Neuronal stem cell (in vitro differentiated cells): ENCODE results near the gene GNB4. TPM values are rescaled to one million over a fixed set of nuclear protein-coding genes. Genes with fewer than 3 reads are reported as not detected.

ENCODE experiments used
- DNase-seq: peaks from one replicate; pipeline ENCODE4 v3.0.0-alpha.2; 2013; ENCODE audit warnings: low spot score
- H2AFZ ChIP-seq: one replicate; pipeline ENCODE4 v1.6.1; 2013; ENCODE audit warnings: mild to moderate bottlenecking, low read length, inconsistent platforms
- H2AK5ac ChIP-seq: 2 replicates; pipeline ENCODE4 v1.6.1; 2013; ENCODE audit warnings: low read depth, mild to moderate bottlenecking, inconsistent platforms, low read length, moderate library complexity, mixed read lengths
- H2BK120ac ChIP-seq: 2 replicates; pipeline ENCODE4 v1.6.1; 2013; ENCODE audit warnings: low read depth, mild to moderate bottlenecking, inconsistent platforms, low read length, moderate library complexity, mixed read lengths
- H2BK12ac ChIP-seq: one replicate; pipeline ENCODE4 v1.6.1; 2013; ENCODE audit warnings: low read length, inconsistent platforms
- H2BK15ac ChIP-seq: 2 replicates; pipeline ENCODE4 v1.6.1; 2013; ENCODE audit warnings: mild to moderate bottlenecking, low read length, inconsistent platforms, mixed read lengths
- H2BK5ac ChIP-seq: one replicate; pipeline ENCODE4 v1.6.1; 2013; ENCODE audit warnings: inconsistent platforms, mild to moderate bottlenecking, low read length, moderate library complexity
- H3K14ac ChIP-seq: one replicate; pipeline ENCODE4 v1.6.1; 2013; ENCODE audit warnings: low read length, inconsistent platforms
- H3K18ac ChIP-seq: 2 replicates; pipeline ENCODE4 v1.6.1; 2013; ENCODE audit warnings: low read length, inconsistent platforms
- H3K23ac ChIP-seq: 2 replicates; pipeline ENCODE4 v1.6.1; 2013; ENCODE audit warnings: low read depth, mild to moderate bottlenecking, mixed read lengths, low read length, inconsistent platforms; ENCODE audit not compliant: poor library complexity
- H3K27ac ChIP-seq: replicated peaks from 3 replicates; pipeline ENCODE4 v1.5.1; 2013; ENCODE audit warnings: low read length, inconsistent platforms
- H3K27me3 ChIP-seq, 3 experiments: 2 replicates each; pipeline ENCODE4 v1.6.1; 2013; ENCODE audit warnings: low read length in 3 of 3, mild to moderate bottlenecking in 2 of 3, inconsistent platforms in 1 of 3, low read depth in 1 of 3, mixed read lengths in 1 of 3, moderate library complexity in 1 of 3; ENCODE audit not compliant: control insufficient read depth in 3 of 3, insufficient read depth in 3 of 3
- H3K36me3 ChIP-seq, 2 donors: replicated peaks in 1 of 2; 2 replicates each; pipeline ENCODE4 v1.6.1; 2013; ENCODE audit warnings: low read length in 2 of 2; ENCODE audit not compliant: control insufficient read depth in 2 of 2, insufficient read depth in 2 of 2
- H3K4ac ChIP-seq: 2 replicates; pipeline ENCODE4 v1.6.1; 2013; ENCODE audit warnings: inconsistent platforms, mild to moderate bottlenecking, low read length, moderate library complexity
- H3K4me1 ChIP-seq, 2 donors: 1 replicate in 1 of 2; 2 replicates in 1 of 2; pipeline ENCODE4 v1.6.1; 2013; ENCODE audit warnings: low read length in 2 of 2, low read depth in 1 of 2; ENCODE audit not compliant: control insufficient read depth in 2 of 2, insufficient read depth in 1 of 2
- H3K4me2 ChIP-seq: one replicate; pipeline ENCODE4 v1.6.1; 2013; ENCODE audit warnings: mild to moderate bottlenecking, low read length, inconsistent platforms; ENCODE audit not compliant: insufficient read depth, poor library complexity, severe bottlenecking
- H3K4me3 ChIP-seq, 2 donors: 2 replicates each; pipeline ENCODE4 v1.5.1; 2013; ENCODE audit warnings: low read length in 2 of 2, mild to moderate bottlenecking in 2 of 2, inconsistent platforms in 1 of 2, moderate library complexity in 1 of 2
- H3K79me1 ChIP-seq: one replicate; pipeline ENCODE4 v1.6.1; 2013; ENCODE audit warnings: low read depth, mild to moderate bottlenecking, inconsistent platforms, low read length, moderate library complexity
- H3K9ac ChIP-seq: one replicate; pipeline ENCODE4 v1.6.1; 2013; ENCODE audit warnings: mild to moderate bottlenecking, low read depth, low read length, inconsistent platforms; ENCODE audit not compliant: poor library complexity
- H3K9me3 ChIP-seq, 2 donors: replicated peaks in 1 of 2; 2 replicates each; pipeline versions ENCODE3 to v1.6.1; 2013; ENCODE audit warnings: low read length in 2 of 2, mild to moderate bottlenecking in 2 of 2, inconsistent platforms in 1 of 2, low read depth in 1 of 2, mixed read lengths in 1 of 2, moderate library complexity in 1 of 2; ENCODE audit not compliant: control insufficient read depth in 2 of 2, insufficient read depth in 1 of 2
- H4K8ac ChIP-seq: one replicate; pipeline ENCODE4 v1.6.1; 2013; ENCODE audit warnings: low read depth, mild to moderate bottlenecking, inconsistent platforms, low read length, moderate library complexity
- H4K91ac ChIP-seq: one replicate; pipeline ENCODE4 v1.6.1; 2013; ENCODE audit warnings: low read length, low read depth, mild to moderate bottlenecking, inconsistent platforms; ENCODE audit not compliant: poor library complexity
- WGBS, 2 donors: extraction: QIAGEN DNeasy Blood & Tissue Kit; methylation state at CpG; one replicate each; pipeline ENCODE4 v1.1.7; 2013; ENCODE audit warnings: missing lambda C conversion rate in 2 of 2, mixed read lengths in 1 of 2; ENCODE audit not compliant: insufficient read length in 2 of 2, insufficient replicate concordance in 1 of 2; ENCODE audit errors: extremely low coverage in 2 of 2; 5-methylcytosine and 5-hydroxymethylcytosine counted together
- small RNA-seq: library from polyadenylated mRNA; stranded (forward); fragments of <200 nt; extraction: miRNeasy Mini kit (QIAGEN cat#:217004); gene quantifications from one replicate; pipeline ENCODE3, GENCODE V24; 2013; ENCODE audit not compliant: insufficient read depth

Gene GNB4

DNA sequence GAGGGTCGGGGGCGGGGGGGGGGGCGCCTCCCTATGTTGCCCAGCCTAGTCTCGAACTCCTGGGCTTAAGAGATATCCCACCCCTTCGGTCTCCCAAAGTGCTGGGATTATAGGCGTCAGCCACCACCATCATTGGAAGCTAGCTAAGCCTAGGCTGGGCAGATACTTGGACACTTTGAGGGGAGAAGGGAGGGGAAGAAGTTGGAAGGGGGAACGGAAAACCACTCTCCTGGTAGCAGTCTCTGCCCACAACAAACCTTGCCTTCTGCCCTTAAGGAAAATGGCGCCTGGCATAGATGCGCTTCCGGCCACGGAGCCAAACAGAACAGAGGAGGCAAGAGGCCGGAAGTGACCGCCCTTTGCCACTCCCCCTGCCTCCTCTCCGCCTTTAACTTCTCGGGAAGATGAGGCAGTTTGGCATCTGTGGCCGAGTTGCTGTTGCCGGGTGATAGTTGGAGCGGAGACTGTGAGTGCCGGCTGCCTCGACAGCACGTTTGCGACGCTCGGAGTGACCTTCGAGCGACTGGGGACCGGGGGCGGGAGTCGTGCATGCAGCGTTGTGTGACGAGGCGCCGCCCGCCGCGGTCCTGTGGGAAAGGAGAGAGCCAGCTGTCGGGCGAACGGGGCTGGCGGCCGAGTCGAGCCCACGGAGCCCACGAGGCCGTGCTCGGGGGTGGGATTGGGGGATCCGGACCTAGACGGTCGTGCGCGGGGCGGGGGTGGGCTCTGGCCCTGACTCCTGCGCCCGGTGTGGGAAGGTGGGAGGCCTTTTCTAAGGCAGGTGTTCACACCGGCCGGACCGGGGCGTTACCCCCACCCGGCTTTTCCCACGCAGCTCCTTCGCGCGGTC is 103.7 kb downstream of the GNB4 start, which contains the start of gene MFN1:
TSS of gene MFN1 (plus strand) at position 365 of the 850 bp plus-strand sequence. CDS start 1,143 bp downstream, outside the sequence.
- Histone ChIP-seq H3K9me3 (no peaks in the 10 kb centered on the region), H3K36me3 (peaks cover 0 to 37% of the 10 kb centered on the region in 2 donors), H3K27ac (no peak within 1 kb of the TSS), H3K4me1 (peaks cover 1 to 5% of the 10 kb centered on the region in 2 donors), H3K4me3 (peak within 1 kb of the TSS; percentile 85 to 87), H2BK5ac (no peak within 1 kb of the TSS), H4K8ac (peak within 1 kb of the TSS; percentile 94), H2BK15ac (no peak within 1 kb of the TSS), H3K4me2 (peak within 1 kb of the TSS; percentile 76), H3K18ac (peak within 1 kb of the TSS; percentile 95), H2BK12ac (no peak within 1 kb of the TSS), H2BK120ac (no peak within 1 kb of the TSS), H4K91ac (no peak within 1 kb of the TSS), H2AFZ (peak within 1 kb of the TSS; percentile 93), H3K4ac (no peak within 1 kb of the TSS), H3K79me1 (peaks cover 5% of the 10 kb centered on the region), H2AK5ac (peak within 1 kb of the TSS; percentile 17), H3K14ac (peak within 1 kb of the TSS; percentile 32), H3K9ac (peak within 1 kb of the TSS; percentile 89), H3K23ac (peak within 1 kb of the TSS; percentile 87), H3K27me3 (no peaks in the 10 kb centered on the region)
- no CpG with 5 or more reads among the region's 63 CpGs for WGBS, 2 donors
- DNase-seq = peak; percentile 69

Small RNA genes lying within 50 kb of the gene (small RNA-seq; reads per million reads assigned to genes)
- gene AC007620.1 = not detected
